K562 (cell line): ENCODE measurements around the gene NINJ2. TPM values are rescaled to one million over a fixed set of nuclear protein-coding genes. Genes with fewer than 3 reads are reported as not detected.

Experiments used
- ATAC-seq: fragments of 200-7000 bp; cut with Tn5 transposase; 3 replicates; pipeline ENCODE4 v1.9.1; 2020; ENCODE audit warnings: moderate library complexity
- BruUV-seq: library from RNA; stranded (reverse); fragments of 400-500 nt; replicated peaks from 2 replicates; lab custom pipeline; 2021; lab: Mats Ljungman, UMichigan
- CTCF ChIA-PET: fragments of 300-600 bp; formaldehyde crosslinking; extraction: SDS; loops from one replicate; lab custom pipeline; 2021; ENCODE audit warnings: low intra/inter-chr PET ratio; lab: Yijun Ruan, JAX
- POLR2A ChIA-PET: fragments of 300-600, 350-650 bp; sonication (Branson Sonifier 250); formaldehyde crosslinking; extraction: SDS; loops from one replicate; lab custom pipeline; 2021; ENCODE audit warnings: antibody characterized with exemption, inconsistent platforms; lab: Yijun Ruan, JAX
- DNase-seq, 4 experiments: peaks; one replicate each; pipeline versions ENCODE4 v3.0.0 to v3.0.0-alpha.2; 2011 to 2018; ENCODE audit warnings: low spot score in 3 of 4, mixed read lengths in 3 of 4; ENCODE audit errors: extremely low read depth in 1 of 4
- FAIRE-seq: peaks from 2 replicates; lab custom pipeline; 2011; peaks lifted over from hg19 to GRCh38; lab: Jason Lieb, UNC
- H2AFZ ChIP-seq: 2 replicates; pipeline ENCODE4 v1.6.0; 2011; ENCODE audit warnings: low read depth, low read length, control low read depth, inconsistent platforms
- H3K27ac ChIP-seq: fragments of 200-600 bp; 3 replicates; pipeline ENCODE4 v1.8.0; 2011; ENCODE audit warnings: low read depth, mild to moderate bottlenecking, control low read depth, inconsistent platforms, low read length, moderate library complexity, mixed read lengths; ENCODE audit errors: extremely low read depth
- H3K27me3 ChIP-seq, 2 experiments: fragments of 300-600 bp in 1 of 2; 2 replicates in 1 of 2; 3 replicates in 1 of 2; pipeline versions ENCODE4 v1.6.0 to v1.8.0; 2011; ENCODE audit warnings: inconsistent platforms in 2 of 2, low read length in 2 of 2, mild to moderate bottlenecking in 1 of 2, mixed read lengths in 1 of 2, moderate library complexity in 1 of 2; ENCODE audit not compliant: control insufficient read depth in 2 of 2, insufficient read depth in 2 of 2
- H3K36me3 ChIP-seq: fragments of 300-600 bp; 3 replicates; pipeline ENCODE4 v1.8.0; 2011; ENCODE audit warnings: mild to moderate bottlenecking, low read length, inconsistent platforms; ENCODE audit not compliant: control insufficient read depth, insufficient read depth
- H3K4me1 ChIP-seq, 2 experiments: fragments of 200-600 bp in 1 of 2; replicated peaks in 1 of 2; 2 replicates in 1 of 2; 3 replicates in 1 of 2; pipeline versions ENCODE4 v1.5.1 to v1.8.0; 2011; ENCODE audit warnings: inconsistent platforms in 2 of 2, low read length in 2 of 2, mild to moderate bottlenecking in 1 of 2, mixed read lengths in 1 of 2, moderate library complexity in 1 of 2; ENCODE audit not compliant: control insufficient read depth in 2 of 2, insufficient read depth in 2 of 2
- H3K4me2 ChIP-seq: 2 replicates; pipeline ENCODE4 v1.6.1; 2011; ENCODE audit warnings: low read length, control low read depth, inconsistent platforms, mixed read lengths; ENCODE audit not compliant: insufficient read depth
- H3K4me3 ChIP-seq: fragments of 200-600 bp; sonication (generic), shearing (Covaris generic); 2 replicates; pipeline ENCODE4 v1.5.1; 2016; ENCODE audit warnings: control low read depth, inconsistent platforms
- H3K79me2 ChIP-seq: fragments of 200-600 bp; 3 replicates; pipeline ENCODE4 v1.8.0; 2011; ENCODE audit warnings: low read length, inconsistent platforms; ENCODE audit not compliant: control insufficient read depth, insufficient read depth
- H3K9ac ChIP-seq, 2 experiments: 2 replicates each; pipeline versions ENCODE4 v1.6.0 to v1.6.1; 2011; ENCODE audit warnings: low read depth in 2 of 2, low read length in 2 of 2, control low read depth in 1 of 2, inconsistent platforms in 1 of 2, mild to moderate bottlenecking in 1 of 2, mixed read lengths in 1 of 2; ENCODE audit not compliant: insufficient read depth in 1 of 2
- H3K9me1 ChIP-seq: one replicate; pipeline ENCODE4 v1.6.0; 2011; ENCODE audit warnings: inconsistent platforms, mild to moderate bottlenecking, low read length, moderate library complexity; ENCODE audit not compliant: control insufficient read depth, insufficient read depth
- H3K9me3 ChIP-seq: replicated peaks from 2 replicates; pipeline ENCODE4 v1.5.1; 2011; ENCODE audit warnings: low read depth, low read length, inconsistent platforms; ENCODE audit not compliant: control insufficient read depth, insufficient read depth
- H4K20me1 ChIP-seq: replicated peaks from 2 replicates; pipeline ENCODE4 v1.6.1; 2011; ENCODE audit warnings: low read length, inconsistent platforms, mixed read lengths; ENCODE audit not compliant: control insufficient read depth, insufficient read depth
- AFF4 ChIP-seq: sonication (generic); formaldehyde crosslinking; IDR thresholded peaks from 2 replicates; pipeline ENCODE4 v1.8.0; 2023; ENCODE audit warnings: mild to moderate bottlenecking, missing genetic modification reagents
- CBFA2T2 ChIP-seq: fragments of 450-650 bp; conservative IDR thresholded peaks from 2 replicates; pipeline ENCODE4 v1.6.1; 2017; ENCODE audit warnings: mild to moderate bottlenecking
- CTBP1 ChIP-seq: fragments of 450-650 bp; IDR thresholded peaks from 2 replicates; pipeline ENCODE4 v1.6.1; 2016; ENCODE audit warnings: borderline replicate concordance
- DIDO1 ChIP-seq: fragments of 450-650 bp; IDR thresholded peaks from 2 replicates; pipeline ENCODE4 v1.6.1; 2016; ENCODE audit warnings: low read depth, missing biosample characterization, missing genetic modification characterization
- E2F8 ChIP-seq: fragments of 450-650 bp; IDR thresholded peaks from 2 replicates; pipeline ENCODE4 v1.7.1; 2018; ENCODE audit warnings: mild to moderate bottlenecking, low read depth; ENCODE audit not compliant: partially characterized antibody
- FOXK1 ChIP-seq: sonication (generic); formaldehyde crosslinking; IDR thresholded peaks from 2 replicates; pipeline ENCODE4 v1.8.0; 2022; ENCODE audit warnings: missing genetic modification reagents, mild to moderate bottlenecking, borderline replicate concordance
- FOXP1 ChIP-seq: sonication (generic); formaldehyde crosslinking; IDR thresholded peaks from 2 replicates; pipeline ENCODE4 v1.8.0; 2022; ENCODE audit warnings: mild to moderate bottlenecking, missing genetic modification reagents
- JUNB ChIP-seq: fragments of 450-650 bp; formaldehyde crosslinking; conservative IDR thresholded peaks from 2 replicates; pipeline ENCODE4 v1.4.0; 2020; ENCODE audit warnings: mild to moderate bottlenecking
- KAT7 ChIP-seq: sonication (generic); formaldehyde crosslinking; IDR thresholded peaks from 2 replicates; pipeline ENCODE4 v1.8.0; 2022; ENCODE audit warnings: missing genetic modification reagents, mild to moderate bottlenecking, borderline replicate concordance
- TBP ChIP-seq: optimal IDR thresholded peaks from 2 replicates; pipeline ENCODE3; 2011; ENCODE audit warnings: low read depth, low read length, improper control_type of control experiment
- THRAP3 ChIP-seq: fragments of 450-650 bp; IDR thresholded peaks from 2 replicates; pipeline ENCODE4 v1.6.1; 2016; ENCODE audit warnings: mild to moderate bottlenecking, inconsistent platforms, borderline replicate concordance
- ZNF143 ChIP-seq: sonication (generic); formaldehyde crosslinking; IDR thresholded peaks from 2 replicates; pipeline ENCODE4 v1.9.0; 2022; ENCODE audit warnings: mild to moderate bottlenecking, missing genetic modification reagents
- ZNF212 ChIP-seq: fragments of 450-650 bp; formaldehyde crosslinking; IDR thresholded peaks from 2 replicates; pipeline ENCODE4 v1.4.0; 2020; ENCODE audit warnings: mild to moderate bottlenecking
- ZNF282 ChIP-seq: sonication (generic); formaldehyde crosslinking; IDR thresholded peaks from 2 replicates; pipeline ENCODE4 v1.8.1; 2023; ENCODE audit warnings: missing genetic modification reagents
- ZNF384 ChIP-seq: IDR thresholded peaks from 2 replicates; pipeline ENCODE4 v1.6.1; 2012; ENCODE audit warnings: low read depth, low read length, improper control_type of control experiment
- ZNF586 ChIP-seq: fragments of 450-650 bp; formaldehyde crosslinking; conservative IDR thresholded peaks from 2 replicates; pipeline ENCODE4 v1.4.0; 2020; ENCODE audit warnings: mild to moderate bottlenecking, moderate library complexity
- WGBS: fragments of 100-300 bp; shearing (Covaris generic); methylation state at CpG from one replicate; pipeline ENCODE4 v1.1.6; 2016; ENCODE audit warnings: low coverage, mixed read lengths; ENCODE audit not compliant: insufficient coverage; ENCODE audit errors: missing lambda C conversion rate; 5-methylcytosine and 5-hydroxymethylcytosine counted together
- in situ Hi-C: fragments of 300-500 bp; cut with MboI; formaldehyde crosslinking; loops from 4 replicates; pipeline ENCODE4 v1.15.0; 2018; ENCODE audit warnings: inconsistent platforms, mixed read lengths
- intact Hi-C: fragments of 100-400 bp; cut with micrococcal nuclease; formaldehyde crosslinking; loops from 2 replicates; pipeline ENCODE4 v1.14.2; 2022
- polyA plus RNA-seq, 8 experiments: library from polyadenylated mRNA; depleted of rRNA in 4 of 8; stranded (reverse) in 5 of 8; unstranded in 3 of 8; fragments of >200 nt; fragmentation: Nextera tagmentation in 2 of 8; fragmentation: Illumina TruSeq in 1 of 8; extraction: Ambion mirVana in 2 of 8; extraction: Trizol in 1 of 8; gene quantifications; 2 replicates each; pipeline versions ENCODE4 v1.2.1 to v1.2.3, GENCODE V29; 2011 to 2014; ENCODE audit warnings: inconsistent platforms in 1 of 8, missing spikeins in 1 of 8
- total RNA-seq, 7 experiments: library from RNA; depleted of rRNA in 6 of 7; stranded (reverse); fragments of >200 nt in 6 of 7; fragmentation: Illumina TruSeq in 2 of 7; extraction: Trizol in 2 of 7; gene quantifications; 2 replicates each; pipeline versions ENCODE4 v1.2.1 to v1.2.3, GENCODE V29; 2011 to 2021; ENCODE audit warnings: low replicate concordance in 1 of 7

The NINJ2 gene
- total and polyA plus RNA-seq, 9 of the 15 experiments (the other 6 are each of a cell fraction or from before 2014, with no cell fraction given): 2.6 to 16.0 (median 4.5) TPM

DNA sequence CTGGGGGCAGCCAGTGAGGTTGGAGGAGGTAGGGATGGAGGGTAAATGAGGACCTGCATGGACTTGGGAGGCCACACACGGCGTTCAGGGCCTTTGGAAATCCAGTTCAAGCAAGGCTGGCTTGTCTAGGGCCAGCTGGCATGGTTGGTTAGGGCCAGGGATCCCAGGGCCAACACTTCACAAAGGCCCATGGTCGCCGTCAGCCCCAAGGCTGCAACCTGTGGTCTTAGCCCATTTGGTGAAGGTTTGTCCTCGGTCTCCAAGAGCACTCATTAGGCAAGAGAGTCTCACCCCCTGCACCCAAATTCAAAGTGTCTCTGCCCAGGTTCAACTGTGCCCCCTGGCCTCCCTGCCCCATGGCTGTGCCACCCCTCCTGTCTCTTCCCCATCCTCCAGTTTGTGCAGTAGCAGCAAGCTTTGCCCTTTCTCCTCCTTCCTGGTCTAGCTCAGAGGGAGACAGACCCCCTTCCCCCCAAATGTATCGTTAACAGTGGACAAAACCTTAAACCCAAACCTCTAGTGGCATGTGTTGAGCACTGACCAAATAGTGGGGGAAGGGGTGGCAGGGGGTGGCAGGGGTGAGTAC lies 94.1 kb downstream of the NINJ2 start:
- Histone ChIP-seq H3K27me3 (no peaks in the 10 kb centered on the region), H3K79me2 (no peaks in the 10 kb centered on the region), H3K4me1 (peaks cover 15 to 39% of the 10 kb centered on the region in 2 experiments; a peak in 4 of 5 replicates), H3K4me2 (0 out of 2 replicates have a peak overlapping the region, but pooled peaks have one; percentile 80), H3K36me3 (no peaks in the 10 kb centered on the region), H3K9ac (no peak overlapping the region; a peak in 2 of 4 replicates), H3K9me3 (no peaks in the 10 kb centered on the region), H3K4me3 (no peak overlapping the region)
- no peak for FAIRE-seq
- DNase-seq: no peak
- CTCF ChIA-PET: interaction anchor here (1.1 to 2.4 kb wide), 5 partner anchors 182 to 380 kb away, joined by 3 to 20 read pairs (median 10); partner anchors contain the start of genes RAD52 and WNK1
- intact Hi-C loops: loop anchor here (5.0 kb wide), 1 partner anchor 248 kb away; no protein-coding TSS in a partner anchor
- WGBS: 66% methylated on average over 3 of the region's 6 CpGs
- ATAC-seq: no peak
- BruUV-seq: no TSS peak
- in situ Hi-C loops: loop anchor here (5.0 to 25.0 kb wide), 3 partner anchors 243 to 1018 kb away; partner anchors contain the start of gene FBXL14
- TF ChIP-seq FOXP1 (CRISPR knock-in tag): no peak
- no peak for TF ChIP-seq JUNB (CRISPR knock-in tag)
- TF ChIP-seq KAT7 (CRISPR knock-in tag): no peak
- TF ChIP-seq THRAP3: no peak
- TF ChIP-seq AFF4 (CRISPR knock-in tag): no peak
- TF ChIP-seq ZNF212: no peak
- no peak for TF ChIP-seq ZNF282
- TF ChIP-seq ZNF586 (CRISPR knock-in tag): no peak
- TF ChIP-seq ZNF143 (CRISPR knock-in tag): no peak
- TF ChIP-seq CTBP1: no peak
- TF ChIP-seq DIDO1: no peak
- TF ChIP-seq TBP: no peak
- no peak for TF ChIP-seq ZNF384
- TF ChIP-seq FOXK1 (CRISPR knock-in tag): no peak
- TF ChIP-seq E2F8: no peak
- TF ChIP-seq CBFA2T2: no peak
- TF ChIP-seq, all 486 proteins: peak for 0
- H2AFZ ChIP-seq: peak overlapping the region; percentile 81
- no peaks in the 10 kb centered on the region for H3K9me1 ChIP-seq
- POLR2A ChIA-PET: interaction anchor here (1.0 kb wide), 1 partner anchor 380 kb away, joined by 3 read pairs; the partner anchor contains the start of gene RAD52
- H3K27ac ChIP-seq: no peak overlapping the region
- H4K20me1 ChIP-seq: no peaks in the 10 kb centered on the region
